ENCODE results near the gene SATB1.

SATB1 gene

GRCh38 chr3:18438586-18438985 lies 13.4 kb upstream of the SATB1 start:
- Histone ChIP-seq H3K4me3 (ENCODE audit: low read length) (no peak overlapping the region), H3K9ac (ENCODE audit: low read length) (no peak overlapping the region), H3K4me2 (ENCODE audit: low read length) (no peak overlapping the region), H2AFZ (ENCODE audit: low read depth, low read length) (no peak overlapping the region), H3K27me3 (ENCODE audit: low read depth, low read length) (peaks cover 18% of the 10 kb centered on the region; the same call in 1 of the 2 replicates), H4K20me1 (ENCODE audit: insufficient read depth, low read length) (no peaks in the 10 kb centered on the region), H3K4me1 (ENCODE audit: low read length) (peaks cover 12% of the 10 kb centered on the region), H3K27ac (ENCODE audit: low read length) (no peak overlapping the region), H3K9me3 (ENCODE audit: insufficient read depth, low read length) (no peaks in the 10 kb centered on the region), H3K36me3 (replicated peaks; ENCODE audit: low read depth, low read length) (no peaks in the 10 kb centered on the region), H3K79me2 (ENCODE audit: low read length) (no peaks in the 10 kb centered on the region)
- no peak for TF ChIP-seq EZH2phosphoT487 (IDR thresholded peaks at IDR 0.05; ENCODE audit: low read depth)
- TF ChIP-seq, protein P1, sequence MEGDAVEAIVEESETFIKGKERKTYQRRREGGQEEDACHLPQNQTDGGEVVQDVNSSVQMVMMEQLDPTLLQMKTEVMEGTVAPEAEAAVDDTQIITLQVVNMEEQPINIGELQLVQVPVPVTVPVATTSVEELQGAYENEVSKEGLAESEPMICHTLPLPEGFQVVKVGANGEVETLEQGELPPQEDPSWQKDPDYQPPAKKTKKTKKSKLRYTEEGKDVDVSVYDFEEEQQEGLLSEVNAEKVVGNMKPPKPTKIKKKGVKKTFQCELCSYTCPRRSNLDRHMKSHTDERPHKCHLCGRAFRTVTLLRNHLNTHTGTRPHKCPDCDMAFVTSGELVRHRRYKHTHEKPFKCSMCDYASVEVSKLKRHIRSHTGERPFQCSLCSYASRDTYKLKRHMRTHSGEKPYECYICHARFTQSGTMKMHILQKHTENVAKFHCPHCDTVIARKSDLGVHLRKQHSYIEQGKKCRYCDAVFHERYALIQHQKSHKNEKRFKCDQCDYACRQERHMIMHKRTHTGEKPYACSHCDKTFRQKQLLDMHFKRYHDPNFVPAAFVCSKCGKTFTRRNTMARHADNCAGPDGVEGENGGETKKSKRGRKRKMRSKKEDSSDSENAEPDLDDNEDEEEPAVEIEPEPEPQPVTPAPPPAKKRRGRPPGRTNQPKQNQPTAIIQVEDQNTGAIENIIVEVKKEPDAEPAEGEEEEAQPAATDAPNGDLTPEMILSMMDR (IDR thresholded peaks at IDR 0.05; ENCODE audit: low read depth, low read length) = no peak

DNA sequence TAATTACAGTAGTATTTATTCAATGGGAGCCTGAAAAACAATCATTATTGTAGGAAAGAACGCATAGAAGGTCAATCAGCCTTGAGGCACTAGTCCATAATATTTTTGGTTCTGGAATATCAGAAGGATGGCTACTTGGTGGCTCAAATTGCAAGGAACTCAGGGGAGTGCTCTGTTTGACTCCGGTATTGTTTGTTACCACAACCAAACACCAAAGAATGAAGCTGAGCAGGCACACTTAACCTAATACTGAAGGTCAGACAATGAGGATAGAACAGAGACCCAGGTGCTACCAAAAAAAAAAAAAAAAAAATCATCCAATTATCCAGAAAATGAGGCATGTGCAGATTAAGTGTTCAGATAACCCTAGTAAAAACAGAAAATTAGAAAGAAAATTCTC lies 11.1 kb upstream of the SATB1 start:
- H3K9me3 ChIP-seq (ENCODE audit: insufficient read depth, low read length) = no peaks in the 10 kb centered on the region
- peaks cover 21% of the 10 kb centered on the region for H3K27me3 ChIP-seq (ENCODE audit: low read depth, low read length)
- H3K9ac ChIP-seq (ENCODE audit: low read length) = no peak overlapping the region
- H3K4me2 ChIP-seq (ENCODE audit: low read length) = no peak overlapping the region
- H3K4me3 ChIP-seq (ENCODE audit: low read length) = no peak overlapping the region
- H3K4me1 ChIP-seq (ENCODE audit: low read length) = peaks cover 12% of the 10 kb centered on the region
- H4K20me1 ChIP-seq (ENCODE audit: insufficient read depth, low read length) = no peaks in the 10 kb centered on the region
- H3K79me2 ChIP-seq (ENCODE audit: low read length) = no peaks in the 10 kb centered on the region
- TF ChIP-seq, protein P1 (IDR thresholded peaks at IDR 0.05; ENCODE audit: low read depth, low read length) = no peak
- no peak for TF ChIP-seq EZH2phosphoT487 (IDR thresholded peaks at IDR 0.05; ENCODE audit: low read depth)
- no peak overlapping the region for H2AFZ ChIP-seq (ENCODE audit: low read depth, low read length)
- no peaks in the 10 kb centered on the region for H3K36me3 ChIP-seq (replicated peaks; ENCODE audit: low read depth, low read length)
- H3K27ac ChIP-seq (ENCODE audit: low read length) = no peak overlapping the region

DNA sequence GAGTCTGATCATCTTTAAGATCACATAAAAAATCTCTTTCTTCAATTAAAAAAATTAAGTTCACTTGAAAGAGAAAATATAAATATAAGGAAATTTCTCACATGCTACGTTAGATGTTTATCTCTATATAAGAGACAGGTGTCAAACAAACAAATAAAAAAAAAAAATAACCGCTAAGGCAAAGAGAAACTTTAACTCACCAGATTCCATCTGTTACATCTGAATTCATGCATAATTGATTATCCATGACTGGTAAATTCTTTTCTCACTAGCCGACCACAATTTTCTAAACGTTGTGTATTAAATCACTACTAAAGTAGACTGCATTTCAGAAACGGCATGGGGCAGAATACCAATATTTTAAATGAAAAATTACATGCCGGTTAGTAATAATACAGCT lies 9.6 kb upstream of the SATB1 start:
- Histone ChIP-seq H3K27ac (ENCODE audit: low read length) (no peak overlapping the region), H2AFZ (ENCODE audit: low read depth, low read length) (no peak overlapping the region), H3K36me3 (replicated peaks; ENCODE audit: low read depth, low read length) (no peaks in the 10 kb centered on the region), H3K9ac (ENCODE audit: low read length) (no peak overlapping the region), H3K79me2 (ENCODE audit: low read length) (no peaks in the 10 kb centered on the region), H3K9me3 (ENCODE audit: insufficient read depth, low read length) (no peaks in the 10 kb centered on the region), H3K4me3 (ENCODE audit: low read length) (no peak overlapping the region), H3K4me1 (ENCODE audit: low read length) (peaks cover 4% of the 10 kb centered on the region), H3K4me2 (ENCODE audit: low read length) (no peak overlapping the region), H3K27me3 (ENCODE audit: low read depth, low read length) (peaks cover 23% of the 10 kb centered on the region), H4K20me1 (ENCODE audit: insufficient read depth, low read length) (no peaks in the 10 kb centered on the region)
- TF ChIP-seq, protein P1 (IDR thresholded peaks at IDR 0.05; ENCODE audit: low read depth, low read length) = no peak
- TF ChIP-seq EZH2phosphoT487 (IDR thresholded peaks at IDR 0.05; ENCODE audit: low read depth) = no peak

GRCh38 chr3:18432752-18433151 lies 7.6 kb upstream of the SATB1 start:
- Histone ChIP-seq H3K36me3 (replicated peaks; ENCODE audit: low read depth, low read length) (no peaks in the 10 kb centered on the region), H4K20me1 (ENCODE audit: insufficient read depth, low read length) (no peaks in the 10 kb centered on the region), H3K4me2 (ENCODE audit: low read length) (no peak overlapping the region), H3K4me3 (ENCODE audit: low read length) (no peak overlapping the region), H3K4me1 (ENCODE audit: low read length) (peaks cover 4% of the 10 kb centered on the region), H3K9me3 (ENCODE audit: insufficient read depth, low read length) (no peaks in the 10 kb centered on the region), H2AFZ (ENCODE audit: low read depth, low read length) (no peak overlapping the region), H3K9ac (ENCODE audit: low read length) (no peak overlapping the region), H3K79me2 (ENCODE audit: low read length) (no peaks in the 10 kb centered on the region), H3K27me3 (ENCODE audit: low read depth, low read length) (peaks cover 21% of the 10 kb centered on the region), H3K27ac (ENCODE audit: low read length) (no peak overlapping the region)
- TF ChIP-seq, protein P1 (IDR thresholded peaks at IDR 0.05; ENCODE audit: low read depth, low read length) = no peak
- TF ChIP-seq EZH2phosphoT487 (IDR thresholded peaks at IDR 0.05; ENCODE audit: low read depth) = no peak
